Stomach (tissue), 4 donors: ENCODE measurements around the gene USP32.

Source experiments
- POLR2AphosphoS5 ChIP-seq, 3 donors: sonication (generic); formaldehyde crosslinking; IDR thresholded peaks; one replicate each; pipeline ENCODE4 v1.6.1; 2016; ENCODE audit warnings: antibody characterized with exemption in 3 of 3
- TF ChIP-seq, protein P1 (sequence below), 7 experiments: fragments of 450-650 bp in 4 of 7; fragments of 200-600 bp in 3 of 7; sonication (generic) in 3 of 7; IDR thresholded peaks; one replicate each; pipeline ENCODE4 v1.5.1; 2016 to 2019; ENCODE audit warnings: antibody characterized with exemption in 7 of 7, control low read depth in 2 of 7, mild to moderate bottlenecking in 1 of 7

DNA sequence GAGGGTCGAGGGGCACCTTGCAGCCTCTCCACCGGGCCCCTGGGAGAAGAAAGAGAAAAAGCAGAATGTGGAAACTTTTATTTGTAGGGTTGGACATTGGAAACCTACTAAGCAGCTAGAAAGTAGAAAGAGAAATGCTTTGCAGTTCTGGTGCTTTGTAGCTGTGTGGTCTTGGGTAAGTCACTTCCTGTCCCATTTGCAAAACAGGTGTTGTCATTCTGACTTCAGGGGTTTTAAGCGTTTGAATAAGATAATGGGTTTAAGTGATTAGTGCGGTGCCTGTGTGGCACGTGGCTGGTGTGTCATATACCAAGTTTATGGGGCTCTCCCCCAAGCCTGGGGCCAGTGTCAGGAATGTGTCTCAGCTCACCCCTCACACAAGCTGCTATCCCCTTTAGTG, 240.6 kb downstream of the USP32 start:
- TF ChIP-seq, protein P1, sequence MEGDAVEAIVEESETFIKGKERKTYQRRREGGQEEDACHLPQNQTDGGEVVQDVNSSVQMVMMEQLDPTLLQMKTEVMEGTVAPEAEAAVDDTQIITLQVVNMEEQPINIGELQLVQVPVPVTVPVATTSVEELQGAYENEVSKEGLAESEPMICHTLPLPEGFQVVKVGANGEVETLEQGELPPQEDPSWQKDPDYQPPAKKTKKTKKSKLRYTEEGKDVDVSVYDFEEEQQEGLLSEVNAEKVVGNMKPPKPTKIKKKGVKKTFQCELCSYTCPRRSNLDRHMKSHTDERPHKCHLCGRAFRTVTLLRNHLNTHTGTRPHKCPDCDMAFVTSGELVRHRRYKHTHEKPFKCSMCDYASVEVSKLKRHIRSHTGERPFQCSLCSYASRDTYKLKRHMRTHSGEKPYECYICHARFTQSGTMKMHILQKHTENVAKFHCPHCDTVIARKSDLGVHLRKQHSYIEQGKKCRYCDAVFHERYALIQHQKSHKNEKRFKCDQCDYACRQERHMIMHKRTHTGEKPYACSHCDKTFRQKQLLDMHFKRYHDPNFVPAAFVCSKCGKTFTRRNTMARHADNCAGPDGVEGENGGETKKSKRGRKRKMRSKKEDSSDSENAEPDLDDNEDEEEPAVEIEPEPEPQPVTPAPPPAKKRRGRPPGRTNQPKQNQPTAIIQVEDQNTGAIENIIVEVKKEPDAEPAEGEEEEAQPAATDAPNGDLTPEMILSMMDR (IDR thresholded peaks at IDR 0.05): no peak
- TF ChIP-seq POLR2AphosphoS5 (IDR thresholded peaks at IDR 0.05): no peak
